ENCODE measurements around the gene SERPING1.

- TF ChIP-seq CTCF (conservative IDR thresholded peaks at IDR 0.05 in 1 of 2, IDR thresholded peaks at IDR 0.05 in 1 of 2; ENCODE audit: extremely low read depth in 1 of 2, insufficient read depth in 1 of 2, low read depth in 1 of 2, low read length in 2 of 2): no peak
- TF ChIP-seq EZH2 (IDR thresholded peaks at IDR 0.05; ENCODE audit: borderline replicate concordance, low read length): no peak
Measured at GRCh38 chr11:57549983-57550382, 47.5 kb upstream of the SERPING1 start.
